GM10248 (cell line): Measurements from ENCODE around the gene SLC6A13.

Experiments
- CTCF ChIA-PET: fragments of 300-600 bp; sonication (Branson Sonifier 250); formaldehyde crosslinking; extraction: SDS; loops from one replicate; lab custom pipeline; 2021; ENCODE audit warnings: antibody characterized with exemption; lab: Yijun Ruan, JAX
- POLR2A ChIA-PET: fragments of 350-650 bp; sonication (Branson Sonifier 250); formaldehyde crosslinking; extraction: SDS; loops from one replicate; lab custom pipeline; 2020; ENCODE audit warnings: antibody characterized with exemption; lab: Yijun Ruan, JAX
- DNase-seq: peaks from one replicate; pipeline ENCODE4 v3.0.0; 2012; ENCODE audit errors: extremely low spot score
- TF ChIP-seq, protein P1 (sequence below): IDR thresholded peaks from 2 replicates; pipeline ENCODE4 v1.5.1; 2012; ENCODE audit warnings: mild to moderate bottlenecking, low read depth; ENCODE audit errors: extremely low read depth, missing control alignments, control extremely low read depth

Gene SLC6A13

DNA sequence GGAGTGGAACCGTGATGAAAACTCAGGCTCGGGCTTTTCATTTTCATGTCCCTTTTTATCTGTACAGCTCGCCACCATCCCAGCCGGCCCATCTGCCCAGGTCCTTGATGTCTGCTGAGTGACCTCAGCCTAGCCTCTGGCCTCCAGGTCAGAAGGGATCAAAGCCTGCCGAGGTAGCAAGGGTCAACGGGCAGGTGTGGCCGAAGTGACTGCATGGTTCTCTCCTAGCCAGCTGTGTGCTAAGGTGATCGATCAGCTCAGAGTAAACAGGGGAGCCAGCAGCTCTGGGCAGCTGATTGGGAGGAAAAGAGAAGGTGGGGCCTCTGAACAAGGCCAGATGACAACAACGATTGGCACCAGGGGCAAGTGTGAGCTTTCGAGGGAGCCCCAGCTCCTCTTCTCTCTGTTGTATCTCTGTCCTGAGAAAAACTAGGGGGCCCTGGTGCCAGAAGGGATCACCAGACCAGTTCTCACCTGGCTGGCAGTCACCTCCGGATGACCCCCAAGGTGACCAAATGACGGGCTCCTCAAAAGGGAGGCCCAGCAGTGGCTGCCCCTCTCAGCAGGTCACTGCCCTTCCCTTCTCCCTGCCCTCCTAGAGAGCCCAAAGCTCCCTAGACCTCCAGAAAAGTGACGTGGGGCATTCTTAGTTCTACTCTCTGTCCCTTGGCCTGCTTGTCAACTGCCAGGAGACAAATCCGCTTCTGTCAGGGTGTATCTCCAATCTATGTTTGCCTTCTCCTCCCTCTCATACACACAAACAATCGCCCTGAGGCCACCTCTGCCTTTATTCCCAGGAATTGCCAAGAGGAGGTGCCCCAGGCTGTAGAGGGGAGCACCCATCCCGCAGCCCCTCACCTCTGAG, 52.1 kb downstream of the SLC6A13 start:
- TF ChIP-seq, protein P1, sequence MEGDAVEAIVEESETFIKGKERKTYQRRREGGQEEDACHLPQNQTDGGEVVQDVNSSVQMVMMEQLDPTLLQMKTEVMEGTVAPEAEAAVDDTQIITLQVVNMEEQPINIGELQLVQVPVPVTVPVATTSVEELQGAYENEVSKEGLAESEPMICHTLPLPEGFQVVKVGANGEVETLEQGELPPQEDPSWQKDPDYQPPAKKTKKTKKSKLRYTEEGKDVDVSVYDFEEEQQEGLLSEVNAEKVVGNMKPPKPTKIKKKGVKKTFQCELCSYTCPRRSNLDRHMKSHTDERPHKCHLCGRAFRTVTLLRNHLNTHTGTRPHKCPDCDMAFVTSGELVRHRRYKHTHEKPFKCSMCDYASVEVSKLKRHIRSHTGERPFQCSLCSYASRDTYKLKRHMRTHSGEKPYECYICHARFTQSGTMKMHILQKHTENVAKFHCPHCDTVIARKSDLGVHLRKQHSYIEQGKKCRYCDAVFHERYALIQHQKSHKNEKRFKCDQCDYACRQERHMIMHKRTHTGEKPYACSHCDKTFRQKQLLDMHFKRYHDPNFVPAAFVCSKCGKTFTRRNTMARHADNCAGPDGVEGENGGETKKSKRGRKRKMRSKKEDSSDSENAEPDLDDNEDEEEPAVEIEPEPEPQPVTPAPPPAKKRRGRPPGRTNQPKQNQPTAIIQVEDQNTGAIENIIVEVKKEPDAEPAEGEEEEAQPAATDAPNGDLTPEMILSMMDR: no peak
- DNase-seq: no peak
- CTCF ChIA-PET: interaction anchor here (0.8 to 3.6 kb wide), 2 partner anchors 10 to 18 kb away, joined by 3 to 16 read pairs; no protein-coding TSS in a partner anchor
- POLR2A ChIA-PET: no interaction called here

DNA sequence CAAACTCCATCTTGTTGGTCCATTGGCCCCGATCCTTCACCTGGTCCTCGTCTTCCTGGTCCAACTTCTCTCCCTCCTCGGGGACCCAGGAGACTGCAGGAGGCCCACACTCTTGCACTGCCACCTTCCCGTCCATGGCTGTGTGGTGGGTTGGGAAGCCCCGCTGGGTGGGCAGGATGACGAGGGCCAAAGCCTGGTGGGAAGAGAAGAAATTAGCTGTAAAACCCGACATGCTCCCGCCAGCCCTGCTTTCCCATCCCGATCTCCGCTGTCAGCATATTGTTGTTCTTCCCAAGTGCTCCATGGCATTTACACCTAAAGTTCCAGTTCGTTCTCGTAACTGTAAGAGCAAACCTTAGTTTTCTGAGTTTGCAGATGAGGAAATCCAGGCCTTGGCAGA, 52.8 kb downstream of the SLC6A13 start:
- POLR2A ChIA-PET: no interaction called here
- TF ChIP-seq, protein P1: no peak
- CTCF ChIA-PET: interaction anchor here (3.6 kb wide), 1 partner anchor 10 kb away, joined by 16 read pairs; no protein-coding TSS in a partner anchor
- no peak for DNase-seq

DNA sequence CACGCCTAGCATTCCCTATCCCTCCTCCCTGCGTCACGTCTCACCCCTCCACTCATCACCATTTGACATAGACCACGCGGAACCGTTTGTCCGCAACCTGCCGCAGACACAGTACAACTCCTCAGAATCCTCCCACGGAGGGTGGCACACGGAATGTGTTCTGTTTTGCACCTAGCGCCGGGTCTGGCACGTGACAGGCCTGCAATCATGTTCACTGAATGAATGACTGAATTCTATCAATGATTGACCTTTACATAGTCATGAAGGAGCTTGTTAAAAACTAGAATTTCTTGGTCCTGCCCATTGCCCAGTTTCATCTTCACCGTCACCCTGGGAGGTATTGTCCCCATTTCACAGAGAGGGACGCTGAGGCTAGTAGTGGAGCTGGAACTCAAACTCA, 53.4 kb downstream of the SLC6A13 start:
- ChIA-PET POLR2A (no interaction called here), CTCF (interaction anchor here (3.6 kb wide), 1 partner anchor 11 kb away, joined by 16 read pairs; no protein-coding TSS in a partner anchor)
- DNase-seq: no peak
- TF ChIP-seq, protein P1: no peak

DNA sequence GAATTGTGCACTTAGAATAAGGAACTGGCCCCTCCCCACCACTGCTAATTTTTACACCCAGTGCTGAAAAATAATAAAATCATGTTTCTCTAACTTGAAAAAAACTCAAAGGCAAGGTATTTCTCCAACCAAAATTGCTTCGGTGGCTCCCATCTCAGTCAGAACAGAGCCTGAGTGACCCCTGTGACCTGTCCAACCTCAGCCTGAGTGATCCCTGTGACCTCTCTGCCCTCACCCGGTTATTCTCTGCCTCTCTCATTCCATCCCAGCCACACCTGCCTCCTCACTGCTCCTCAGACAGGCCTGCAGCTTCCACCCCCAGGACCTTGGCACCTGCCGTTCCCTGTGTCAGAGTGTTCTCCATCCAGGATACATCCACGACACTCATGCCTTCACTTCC, 53.8 kb downstream of the SLC6A13 start:
- CTCF ChIA-PET: no interaction called here
- POLR2A ChIA-PET: no interaction called here
- DNase-seq: no peak
- TF ChIP-seq, protein P1: no peak

DNA sequence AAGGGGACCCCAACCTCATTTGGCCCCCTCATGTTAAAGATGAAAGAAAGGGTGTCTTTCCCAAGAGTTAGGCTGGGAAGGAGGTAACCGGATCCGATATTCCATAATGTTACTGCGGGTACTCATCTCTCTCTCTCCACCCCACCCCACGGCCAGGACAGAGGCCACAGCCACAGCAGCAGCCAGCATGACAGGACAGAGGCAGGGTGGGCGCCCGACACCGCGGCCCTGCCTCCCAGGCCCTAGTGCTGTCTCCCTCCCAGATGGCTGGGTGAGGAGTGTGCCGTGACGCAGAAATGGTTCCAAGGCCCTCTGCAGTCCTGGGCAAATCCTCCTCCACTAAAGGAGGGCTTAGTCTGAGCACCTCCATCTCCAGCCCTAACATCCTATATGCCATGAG, 54.8 kb downstream of the SLC6A13 start:
- DNase-seq: no peak
- ChIA-PET CTCF (no interaction called here), POLR2A (no interaction called here)
- TF ChIP-seq, protein P1: no peak

DNA sequence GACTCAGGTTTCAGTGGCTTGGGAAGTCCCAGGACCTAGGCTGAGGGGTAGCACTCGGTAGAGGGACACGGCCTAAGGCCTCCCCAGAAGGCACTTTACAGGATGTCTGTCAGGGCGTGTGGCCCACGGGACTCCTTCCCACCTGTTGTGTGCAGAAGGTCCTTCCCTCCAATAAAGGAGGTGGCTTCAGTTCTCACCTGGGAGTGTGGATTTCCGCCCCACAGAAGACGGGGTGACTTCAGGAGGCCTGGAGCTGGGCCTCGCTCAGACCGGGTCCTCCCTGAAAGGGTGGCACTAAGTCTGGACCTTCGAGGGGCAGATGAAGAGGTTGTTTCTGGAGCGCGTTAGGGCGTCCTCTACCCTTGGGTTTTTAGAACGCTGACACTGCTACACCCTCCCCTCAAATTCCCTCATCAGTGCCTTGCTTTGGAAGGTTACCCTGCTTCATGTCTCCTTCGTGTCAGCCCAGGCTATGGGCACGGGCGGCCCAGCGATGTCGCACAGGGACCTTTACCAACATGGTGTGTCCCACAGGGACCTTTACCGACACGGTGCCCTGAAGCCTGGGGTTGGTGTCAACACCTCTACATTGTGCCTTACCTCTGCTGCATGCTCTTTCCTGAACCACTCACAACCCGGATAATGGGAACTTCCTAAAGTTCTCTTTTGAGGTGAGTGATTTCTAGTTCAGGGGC, 55.7 kb downstream of the SLC6A13 start:
- CTCF ChIA-PET: no interaction called here

More for the DNA sequence above, 55.7 kb downstream of the SLC6A13 start:
- DNase-seq: no peak
- POLR2A ChIA-PET: no interaction called here
- TF ChIP-seq, protein P1: no peak
